ENCODE data around the gene NKX2-1.

Gene NKX2-1

DNA sequence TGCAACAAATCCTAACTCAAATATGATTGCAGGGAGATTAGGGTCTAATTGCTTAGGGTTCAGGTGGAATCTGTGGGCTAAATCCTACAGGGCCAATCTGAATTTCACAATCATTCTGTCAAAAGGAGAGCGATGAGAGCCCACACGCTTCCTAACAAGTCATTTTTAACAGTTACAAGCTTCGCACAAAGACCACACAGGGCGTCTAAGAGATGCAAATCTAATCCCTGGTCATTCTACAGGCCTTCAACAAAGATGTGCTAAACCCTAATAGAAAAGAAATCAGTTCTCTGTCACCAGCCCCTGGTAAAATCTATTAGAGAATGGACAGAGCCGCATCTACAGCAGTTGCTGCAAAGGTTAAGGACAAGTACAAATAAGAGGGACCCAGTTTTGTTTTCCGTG, 15.3 kb downstream of the NKX2-1 start:
- no peaks in the 10 kb centered on the region for H3K36me3 ChIP-seq (ENCODE audit: control insufficient read depth in 2 of 2, insufficient read depth in 1 of 2, low read length in 2 of 2)
- CTCF ChIA-PET, result interaction anchor here (0.6 kb wide), 1 partner anchor 25 kb away, joined by 5 read pairs; no protein-coding TSS in a partner anchor
- no peak overlapping the region for H3K27ac ChIP-seq (ENCODE audit: extremely low read depth, low read depth, low read length)
- no peaks in the 10 kb centered on the region; the same call in 1 of the 2 replicates for H3K4me1 ChIP-seq (ENCODE audit: control insufficient read depth, insufficient read depth, low read length)
- POLR2A ChIA-PET, result no interaction called here
- no peak overlapping the region for H3K4me3 ChIP-seq (ENCODE audit: low read depth, low read length)
- no peaks in the 10 kb centered on the region for H3K9me3 ChIP-seq (ENCODE audit: control insufficient read depth, insufficient read depth, low read depth, low read length)
- no peak for TF ChIP-seq ZNF157 (tag by site-specific recombination; IDR thresholded peaks at IDR 0.05)
- no peak for TF ChIP-seq ZFP69B (tag by site-specific recombination; IDR thresholded peaks at IDR 0.05)
- no peak for TF ChIP-seq ZNF660 (tag by site-specific recombination; IDR thresholded peaks at IDR 0.05)
- TF ChIP-seq ZNF426 (tag by site-specific recombination; IDR thresholded peaks at IDR 0.05), result no peak
- no peak for TF ChIP-seq ZBTB20 (tag by site-specific recombination; IDR thresholded peaks at IDR 0.05)
- TF ChIP-seq ZNF624 (tag by site-specific recombination; IDR thresholded peaks at IDR 0.05), result no peak
- TF ChIP-seq, protein P1, sequence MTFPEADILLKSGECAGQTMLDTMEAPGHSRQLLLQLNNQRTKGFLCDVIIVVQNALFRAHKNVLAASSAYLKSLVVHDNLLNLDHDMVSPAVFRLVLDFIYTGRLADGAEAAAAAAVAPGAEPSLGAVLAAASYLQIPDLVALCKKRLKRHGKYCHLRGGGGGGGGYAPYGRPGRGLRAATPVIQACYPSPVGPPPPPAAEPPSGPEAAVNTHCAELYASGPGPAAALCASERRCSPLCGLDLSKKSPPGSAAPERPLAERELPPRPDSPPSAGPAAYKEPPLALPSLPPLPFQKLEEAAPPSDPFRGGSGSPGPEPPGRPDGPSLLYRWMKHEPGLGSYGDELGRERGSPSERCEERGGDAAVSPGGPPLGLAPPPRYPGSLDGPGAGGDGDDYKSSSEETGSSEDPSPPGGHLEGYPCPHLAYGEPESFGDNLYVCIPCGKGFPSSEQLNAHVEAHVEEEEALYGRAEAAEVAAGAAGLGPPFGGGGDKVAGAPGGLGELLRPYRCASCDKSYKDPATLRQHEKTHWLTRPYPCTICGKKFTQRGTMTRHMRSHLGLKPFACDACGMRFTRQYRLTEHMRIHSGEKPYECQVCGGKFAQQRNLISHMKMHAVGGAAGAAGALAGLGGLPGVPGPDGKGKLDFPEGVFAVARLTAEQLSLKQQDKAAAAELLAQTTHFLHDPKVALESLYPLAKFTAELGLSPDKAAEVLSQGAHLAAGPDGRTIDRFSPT (tag by site-specific recombination; IDR thresholded peaks at IDR 0.05), result no peak
- TF ChIP-seq, protein P2, sequence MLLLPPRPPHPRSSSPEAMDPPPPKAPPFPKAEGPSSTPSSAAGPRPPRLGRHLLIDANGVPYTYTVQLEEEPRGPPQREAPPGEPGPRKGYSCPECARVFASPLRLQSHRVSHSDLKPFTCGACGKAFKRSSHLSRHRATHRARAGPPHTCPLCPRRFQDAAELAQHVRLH (tag by site-specific recombination; IDR thresholded peaks at IDR 0.05), result no peak
- TF ChIP-seq SCRT1 (tag by site-specific recombination; IDR thresholded peaks at IDR 0.05; ENCODE audit: borderline replicate concordance), result no peak
- TF ChIP-seq, protein P3, sequence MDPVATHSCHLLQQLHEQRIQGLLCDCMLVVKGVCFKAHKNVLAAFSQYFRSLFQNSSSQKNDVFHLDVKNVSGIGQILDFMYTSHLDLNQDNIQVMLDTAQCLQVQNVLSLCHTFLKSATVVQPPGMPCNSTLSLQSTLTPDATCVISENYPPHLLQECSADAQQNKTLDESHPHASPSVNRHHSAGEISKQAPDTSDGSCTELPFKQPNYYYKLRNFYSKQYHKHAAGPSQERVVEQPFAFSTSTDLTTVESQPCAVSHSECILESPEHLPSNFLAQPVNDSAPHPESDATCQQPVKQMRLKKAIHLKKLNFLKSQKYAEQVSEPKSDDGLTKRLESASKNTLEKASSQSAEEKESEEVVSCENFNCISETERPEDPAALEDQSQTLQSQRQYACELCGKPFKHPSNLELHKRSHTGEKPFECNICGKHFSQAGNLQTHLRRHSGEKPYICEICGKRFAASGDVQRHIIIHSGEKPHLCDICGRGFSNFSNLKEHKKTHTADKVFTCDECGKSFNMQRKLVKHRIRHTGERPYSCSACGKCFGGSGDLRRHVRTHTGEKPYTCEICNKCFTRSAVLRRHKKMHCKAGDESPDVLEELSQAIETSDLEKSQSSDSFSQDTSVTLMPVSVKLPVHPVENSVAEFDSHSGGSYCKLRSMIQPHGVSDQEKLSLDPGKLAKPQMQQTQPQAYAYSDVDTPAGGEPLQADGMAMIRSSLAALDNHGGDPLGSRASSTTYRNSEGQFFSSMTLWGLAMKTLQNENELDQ (tag by site-specific recombination; IDR thresholded peaks at IDR 0.05; ENCODE audit: low read depth), result no peak
- TF ChIP-seq ZNF302 (tag by site-specific recombination; IDR thresholded peaks at IDR 0.05; ENCODE audit: low read depth), result no peak
- no peak for TF ChIP-seq ZNF266 (tag by site-specific recombination; IDR thresholded peaks at IDR 0.05; ENCODE audit: low read depth)
- TF ChIP-seq ZNF2 (tag by site-specific recombination; IDR thresholded peaks at IDR 0.05), result no peak
- no peak for TF ChIP-seq ZNF571 (tag by site-specific recombination; IDR thresholded peaks at IDR 0.05)
- TF ChIP-seq KLF9 (tag by site-specific recombination; IDR thresholded peaks at IDR 0.05; ENCODE audit: low read depth), result no peak
- TF ChIP-seq ZNF596 (tag by site-specific recombination; IDR thresholded peaks at IDR 0.05), result no peak

DNA sequence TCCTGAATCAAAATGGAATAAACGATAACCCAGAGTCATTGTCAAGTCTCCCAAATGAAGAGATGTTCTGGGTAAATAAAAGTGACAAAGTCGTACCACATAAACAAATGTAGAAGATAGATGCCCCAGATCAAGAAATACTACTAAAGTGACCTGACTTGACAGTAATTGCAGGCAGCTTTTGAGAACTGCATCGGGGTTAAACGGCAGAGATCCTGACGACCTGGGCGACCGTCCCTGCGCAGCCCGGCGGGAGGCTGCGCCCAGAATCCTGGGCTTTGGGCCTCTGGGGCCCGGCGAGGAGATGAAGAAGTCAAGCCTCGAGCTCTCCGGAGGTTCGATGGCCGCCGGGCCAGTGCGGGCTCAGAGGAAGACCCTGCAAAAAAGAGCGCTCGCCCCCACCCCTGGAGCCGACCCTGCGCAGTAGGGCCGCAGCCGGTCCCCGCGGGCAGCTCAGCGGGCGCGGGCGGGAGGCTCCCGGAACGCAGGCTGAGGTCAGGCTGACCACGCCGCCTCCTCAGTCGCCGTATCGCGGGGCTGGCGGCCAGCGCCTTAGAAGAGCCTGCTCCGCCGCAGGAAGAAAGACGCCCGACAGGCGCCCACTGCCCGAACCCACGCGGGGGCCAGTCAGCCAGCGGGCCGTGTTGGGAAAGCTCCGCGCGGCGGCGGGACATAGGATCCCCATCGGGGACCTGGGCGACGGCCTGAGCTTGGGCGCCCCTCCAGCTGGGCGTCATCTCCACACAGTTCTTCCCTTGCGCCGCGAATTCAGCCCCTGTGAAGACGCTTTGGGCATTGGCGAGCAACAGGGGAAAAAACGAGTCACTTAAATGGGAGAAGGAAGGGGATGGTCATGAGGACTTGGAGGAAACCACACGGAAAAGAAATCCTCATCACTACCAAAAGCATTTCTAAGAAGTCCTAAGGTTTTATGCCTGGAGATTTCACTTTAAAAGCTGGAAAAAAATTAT, 16.0 kb downstream of the NKX2-1 start:
- ChIA-PET CTCF (interaction anchor here (0.6 to 0.7 kb wide), 3 partner anchors 22 to 24 kb away, joined by 3 to 5 read pairs (median 3); no protein-coding TSS in a partner anchor), POLR2A (no interaction called here)
- Histone ChIP-seq H3K4me3 (ENCODE audit: low read depth, low read length) (no peak overlapping the region), H3K4me1 (ENCODE audit: control insufficient read depth, insufficient read depth, low read length) (no peaks in the 10 kb centered on the region; the same call in 1 of the 2 replicates), H3K27ac (ENCODE audit: extremely low read depth, low read depth, low read length) (no peak overlapping the region), H3K36me3 (ENCODE audit: control insufficient read depth in 2 of 2, insufficient read depth in 1 of 2, low read length in 2 of 2) (no peaks in the 10 kb centered on the region), H3K9me3 (ENCODE audit: control insufficient read depth, insufficient read depth, low read depth, low read length) (no peaks in the 10 kb centered on the region)
- TF ChIP-seq ZIC2 (tag by site-specific recombination; IDR thresholded peaks at IDR 0.05) (no peak), ZNF354C (tag by site-specific recombination; IDR thresholded peaks at IDR 0.05; ENCODE audit: borderline replicate concordance, low read depth) (no peak), ZNF132 (tag by site-specific recombination; IDR thresholded peaks at IDR 0.05; ENCODE audit: borderline replicate concordance) (no peak)
- TF ChIP-seq, protein P4, sequence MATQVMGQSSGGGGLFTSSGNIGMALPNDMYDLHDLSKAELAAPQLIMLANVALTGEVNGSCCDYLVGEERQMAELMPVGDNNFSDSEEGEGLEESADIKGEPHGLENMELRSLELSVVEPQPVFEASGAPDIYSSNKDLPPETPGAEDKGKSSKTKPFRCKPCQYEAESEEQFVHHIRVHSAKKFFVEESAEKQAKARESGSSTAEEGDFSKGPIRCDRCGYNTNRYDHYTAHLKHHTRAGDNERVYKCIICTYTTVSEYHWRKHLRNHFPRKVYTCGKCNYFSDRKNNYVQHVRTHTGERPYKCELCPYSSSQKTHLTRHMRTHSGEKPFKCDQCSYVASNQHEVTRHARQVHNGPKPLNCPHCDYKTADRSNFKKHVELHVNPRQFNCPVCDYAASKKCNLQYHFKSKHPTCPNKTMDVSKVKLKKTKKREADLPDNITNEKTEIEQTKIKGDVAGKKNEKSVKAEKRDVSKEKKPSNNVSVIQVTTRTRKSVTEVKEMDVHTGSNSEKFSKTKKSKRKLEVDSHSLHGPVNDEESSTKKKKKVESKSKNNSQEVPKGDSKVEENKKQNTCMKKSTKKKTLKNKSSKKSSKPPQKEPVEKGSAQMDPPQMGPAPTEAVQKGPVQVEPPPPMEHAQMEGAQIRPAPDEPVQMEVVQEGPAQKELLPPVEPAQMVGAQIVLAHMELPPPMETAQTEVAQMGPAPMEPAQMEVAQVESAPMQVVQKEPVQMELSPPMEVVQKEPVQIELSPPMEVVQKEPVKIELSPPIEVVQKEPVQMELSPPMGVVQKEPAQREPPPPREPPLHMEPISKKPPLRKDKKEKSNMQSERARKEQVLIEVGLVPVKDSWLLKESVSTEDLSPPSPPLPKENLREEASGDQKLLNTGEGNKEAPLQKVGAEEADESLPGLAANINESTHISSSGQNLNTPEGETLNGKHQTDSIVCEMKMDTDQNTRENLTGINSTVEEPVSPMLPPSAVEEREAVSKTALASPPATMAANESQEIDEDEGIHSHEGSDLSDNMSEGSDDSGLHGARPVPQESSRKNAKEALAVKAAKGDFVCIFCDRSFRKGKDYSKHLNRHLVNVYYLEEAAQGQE (tag by site-specific recombination; IDR thresholded peaks at IDR 0.05), result no peak
- TF ChIP-seq, protein P5, sequence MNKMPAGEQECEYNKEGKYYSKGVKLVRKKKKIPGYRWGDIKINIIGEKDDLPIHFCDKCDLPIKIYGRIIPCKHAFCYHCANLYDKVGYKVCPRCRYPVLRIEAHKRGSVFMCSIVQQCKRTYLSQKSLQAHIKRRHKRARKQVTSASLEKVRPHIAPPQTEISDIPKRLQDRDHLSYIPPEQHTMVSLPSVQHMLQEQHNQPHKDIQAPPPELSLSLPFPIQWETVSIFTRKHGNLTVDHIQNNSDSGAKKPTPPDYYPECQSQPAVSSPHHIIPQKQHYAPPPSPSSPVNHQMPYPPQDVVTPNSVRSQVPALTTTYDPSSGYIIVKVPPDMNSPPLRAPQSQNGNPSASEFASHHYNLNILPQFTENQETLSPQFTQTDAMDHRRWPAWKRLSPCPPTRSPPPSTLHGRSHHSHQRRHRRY (tag by site-specific recombination; IDR thresholded peaks at IDR 0.05), result no peak
